Tibial artery (tissue), 4 donors: ENCODE data around the gene DTNA.

Experiments used
- DNase-seq, 2 donors: peaks; one replicate each; pipeline ENCODE4 v3.0.0-alpha.2; 2019
- H3K27ac ChIP-seq, 2 donors: fragments of 200-600 bp; sonication (generic) in 1 of 2; 1 replicate in 1 of 2; 2 replicates in 1 of 2; pipeline ENCODE4 v1.5.1; 2018 to 2019; ENCODE audit warnings: mild to moderate bottlenecking in 1 of 2
- H3K27me3 ChIP-seq, 2 donors: fragments of 200-600 bp; sonication (generic) in 1 of 2; one replicate each; pipeline versions ENCODE4 v1.5.1 to v1.6.0; 2016 to 2019
- H3K36me3 ChIP-seq, 3 donors: fragments of 200-600 bp; sonication (generic) in 2 of 3; one replicate each; pipeline ENCODE4 v1.5.1; 2016 to 2019; ENCODE audit warnings: mild to moderate bottlenecking in 2 of 3
- H3K4me1 ChIP-seq, 4 donors: fragments of 200-600 bp; sonication (generic) in 2 of 4; 1 replicate in 3 of 4; 2 replicates in 1 of 4; pipeline ENCODE4 v1.5.1; 2016 to 2019
- H3K4me3 ChIP-seq, 2 donors: fragments of 200-600 bp; sonication (generic) in 1 of 2; 1 replicate in 1 of 2; 2 replicates in 1 of 2; pipeline ENCODE4 v1.5.1; 2018 to 2019; ENCODE audit warnings: mild to moderate bottlenecking in 2 of 2
- H3K9me3 ChIP-seq, 3 donors: fragments of 200-600 bp; sonication (generic) in 1 of 3; one replicate each; pipeline ENCODE4 v1.5.1; 2016 to 2019
- CTCF ChIP-seq, 2 experiments: fragments of 200-600 bp in 1 of 2; fragments of 450-650 bp in 1 of 2; IDR thresholded peaks; one replicate each; pipeline ENCODE4 v1.5.1; 2017 to 2019; ENCODE audit warnings: antibody characterized with exemption in 2 of 2, mild to moderate bottlenecking in 1 of 2, moderate library complexity in 1 of 2
- intact Hi-C: fragments of 100-400 bp; cut with DNase I; formaldehyde crosslinking; loops from one replicate; pipeline ENCODE4 v1.15.0; 2023; ENCODE audit warnings: low total_unique reads

Gene DTNA

GRCh38 chr18:34929336-34929780, 219.3 kb downstream of the DTNA start:
- Histone ChIP-seq H3K27me3 (no peaks in the 10 kb centered on the region), H3K4me1 (peaks cover 0 to 15% (median 0%) of the 10 kb centered on the region in 4 donors), H3K4me3 (no peak overlapping the region), H3K36me3 (no peaks in the 10 kb centered on the region), H3K27ac (peak overlapping the region in 1 of 2 donors; percentile 2), H3K9me3 (no peaks in the 10 kb centered on the region)
- TF ChIP-seq CTCF (IDR thresholded peaks at IDR 0.05) = no peak
- intact Hi-C loops = no loop called here
- DNase-seq = no peak

GRCh38 chr18:34932363-34932762, 222.3 kb downstream of the DTNA start:
- no peak for TF ChIP-seq CTCF (IDR thresholded peaks at IDR 0.05)
- Histone ChIP-seq H3K27me3 (no peaks in the 10 kb centered on the region), H3K9me3 (no peaks in the 10 kb centered on the region), H3K27ac (no peak overlapping the region), H3K4me1 (peaks cover 0 to 15% (median 0%) of the 10 kb centered on the region in 4 donors), H3K36me3 (no peaks in the 10 kb centered on the region), H3K4me3 (no peak overlapping the region)
- intact Hi-C loops = no loop called here
- no peak for DNase-seq

GRCh38 chr18:34932792-34933466, 222.8 kb downstream of the DTNA start:
- no peak overlapping the region for H3K4me3 ChIP-seq

GRCh38 chr18:34933909-34934661, 224.0 kb downstream of the DTNA start:
- intact Hi-C loops = no loop called here
- no peak for DNase-seq
- no peaks in the 10 kb centered on the region for H3K27me3 ChIP-seq
- H3K4me1 ChIP-seq = peaks cover 0 to 4% (median 0%) of the 10 kb centered on the region in 4 donors
- TF ChIP-seq CTCF (IDR thresholded peaks at IDR 0.05) = no peak
- H3K9me3 ChIP-seq = no peaks in the 10 kb centered on the region
- H3K27ac ChIP-seq = no peak overlapping the region
- H3K4me3 ChIP-seq = no peak overlapping the region
- no peaks in the 10 kb centered on the region for H3K36me3 ChIP-seq

More at GRCh38 chr18:34932792-34933466, 222.8 kb downstream of the DTNA start:
- Histone ChIP-seq H3K36me3 (no peaks in the 10 kb centered on the region), H3K27me3 (no peaks in the 10 kb centered on the region), H3K9me3 (no peaks in the 10 kb centered on the region), H3K4me1 (peaks cover 0 to 15% (median 0%) of the 10 kb centered on the region in 4 donors), H3K27ac (no peak overlapping the region)
- no peak for TF ChIP-seq CTCF (IDR thresholded peaks at IDR 0.05)
- intact Hi-C loops = no loop called here
- no peak for DNase-seq

- DNase-seq = no peak
- no peak for TF ChIP-seq CTCF (IDR thresholded peaks at IDR 0.05)
- Histone ChIP-seq H3K27ac (no peak overlapping the region), H3K4me3 (no peak overlapping the region), H3K36me3 (no peaks in the 10 kb centered on the region), H3K9me3 (no peaks in the 10 kb centered on the region), H3K4me1 (peaks cover 0 to 7% (median 0%) of the 10 kb centered on the region in 4 donors), H3K27me3 (no peaks in the 10 kb centered on the region)
- intact Hi-C loops = no loop called here
These were observed 226.7 kb downstream of the DTNA start for GRCh38 chr18:34936772-34937171.
